T47D (cell line): ENCODE data around the gene CCDC28A.

Experiments used
- DNase-seq, 2 experiments: peaks; one replicate each; pipeline versions ENCODE4 v3.0.0 to v3.0.0-alpha.2; 2011 to 2012; ENCODE audit warnings: low read depth in 1 of 2, low spot score in 1 of 2
- JUND ChIP-seq: IDR thresholded peaks from 2 replicates; pipeline ENCODE4 v1.6.1; 2012; ENCODE audit warnings: low read depth
- in situ Hi-C: cut with HindIII; loops from 2 replicates; pipeline ENCODE4 v1.10.0; 2016; ENCODE audit warnings: low sequenced_read_pairs, low pct_unique_long_range_greater_than_20kb

CCDC28A gene

GRCh38 chr6:138824482-138825144 lies 51.0 kb downstream of the CCDC28A start:
- TF ChIP-seq JUND: no peak
- DNase-seq: peak in 1 of 2 experiments; percentile 2
- in situ Hi-C loops: no loop called here

- in situ Hi-C loops: no loop called here
- DNase-seq: no peak
- TF ChIP-seq JUND: no peak
Measured at GRCh38 chr6:138830248-138830647, 56.7 kb downstream of the CCDC28A start.

GRCh38 chr6:138832182-138832581 lies 58.6 kb downstream of the CCDC28A start:
- DNase-seq: no peak
- no peak for TF ChIP-seq JUND
- in situ Hi-C loops: no loop called here

GRCh38 chr6:138833816-138834539 lies 60.4 kb downstream of the CCDC28A start:
- no peak for DNase-seq
- in situ Hi-C loops: no loop called here
- no peak for TF ChIP-seq JUND

- TF ChIP-seq JUND: no peak
Measured at GRCh38 chr6:138837246-138837645, 63.7 kb downstream of the CCDC28A start.

More at GRCh38 chr6:138837246-138837645, 63.7 kb downstream of the CCDC28A start:
- no peak for DNase-seq
- in situ Hi-C loops: no loop called here
